Ovary (tissue), 3 donors: ENCODE results near the gene THADA.

Source experiments
- CTCF ChIP-seq, 3 donors: fragments of 450-650 bp in 2 of 3; fragments of 200-600 bp in 1 of 3; IDR thresholded peaks; one replicate each; pipeline versions ENCODE4 v1.5.1 to v1.8.0; 2016 to 2022; ENCODE audit warnings: antibody characterized with exemption in 3 of 3, mild to moderate bottlenecking in 1 of 3
- EP300 ChIP-seq: sonication (generic); formaldehyde crosslinking; IDR thresholded peaks from one replicate; pipeline ENCODE4 v1.6.1; 2017; ENCODE audit warnings: antibody characterized with exemption
- POLR2A ChIP-seq: fragments of 450-650 bp; IDR thresholded peaks from one replicate; pipeline ENCODE4 v1.6.1; 2017; ENCODE audit warnings: antibody characterized with exemption, mild to moderate bottlenecking, moderate library complexity
- donor health status: DM: no; HTN: no; CAD: no.

GRCh38 chr2:43475137-43475846 lies 120.5 kb downstream of the THADA start:
- no peak for TF ChIP-seq CTCF (IDR thresholded peaks at IDR 0.05)
- TF ChIP-seq POLR2A = no peak
- TF ChIP-seq EP300 = no peak
